Fibroblast of the aortic adventitia (primary cell): ENCODE measurements around the gene CHD6. TPM values are rescaled to one million over a fixed set of nuclear protein-coding genes. Genes with fewer than 3 reads are reported as not detected.
A peak's percentile ranks its signal among the peaks of the same experiment; 100 is the strongest.

Experiments used
- DNase-seq: peaks from one replicate; pipeline ENCODE4 v3.0.0-alpha.2; 2010; ENCODE audit warnings: low read depth
- H3K4me3 ChIP-seq: 2 replicates; pipeline ENCODE4 v1.5.1; 2011; ENCODE audit warnings: low read depth, mild to moderate bottlenecking, control low read depth, low read length, moderate library complexity
- total RNA-seq: library from RNA; depleted of rRNA; stranded (reverse); fragments of >200 nt; gene quantifications from 2 replicates; pipeline ENCODE4 v1.2.3, GENCODE V29; 2012; ENCODE audit warnings: low replicate concordance
- TF ChIP-seq, protein P1 (sequence below): IDR thresholded peaks from 2 replicates; pipeline ENCODE4 v1.5.1; 2011; ENCODE audit warnings: mild to moderate bottlenecking, low read length, control low read depth, inconsistent platforms; ENCODE audit not compliant: insufficient read depth

CHD6 gene
- total RNA-seq, 1 donor = 29.7 TPM

DNA sequence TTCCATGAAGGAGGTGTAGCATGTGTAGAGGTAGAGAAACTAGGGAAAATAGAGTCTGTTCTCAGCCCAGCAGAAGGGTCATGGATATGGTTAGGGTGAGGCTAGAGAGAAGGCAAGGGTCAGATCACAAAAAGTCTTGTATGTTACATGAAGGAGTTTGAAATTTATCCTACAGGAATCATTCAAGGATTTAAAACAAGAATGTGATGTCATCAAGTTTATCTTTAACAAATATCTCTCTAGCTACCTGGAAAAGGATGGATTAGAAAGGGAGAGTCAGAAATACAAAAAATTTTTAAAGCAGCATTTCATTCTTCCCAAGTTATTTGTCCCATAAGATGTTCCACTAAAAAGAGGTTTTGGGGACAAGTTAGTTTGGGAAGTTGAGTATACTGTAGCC lies 4.4 kb upstream of the CHD6 start:
- TF ChIP-seq, protein P1, sequence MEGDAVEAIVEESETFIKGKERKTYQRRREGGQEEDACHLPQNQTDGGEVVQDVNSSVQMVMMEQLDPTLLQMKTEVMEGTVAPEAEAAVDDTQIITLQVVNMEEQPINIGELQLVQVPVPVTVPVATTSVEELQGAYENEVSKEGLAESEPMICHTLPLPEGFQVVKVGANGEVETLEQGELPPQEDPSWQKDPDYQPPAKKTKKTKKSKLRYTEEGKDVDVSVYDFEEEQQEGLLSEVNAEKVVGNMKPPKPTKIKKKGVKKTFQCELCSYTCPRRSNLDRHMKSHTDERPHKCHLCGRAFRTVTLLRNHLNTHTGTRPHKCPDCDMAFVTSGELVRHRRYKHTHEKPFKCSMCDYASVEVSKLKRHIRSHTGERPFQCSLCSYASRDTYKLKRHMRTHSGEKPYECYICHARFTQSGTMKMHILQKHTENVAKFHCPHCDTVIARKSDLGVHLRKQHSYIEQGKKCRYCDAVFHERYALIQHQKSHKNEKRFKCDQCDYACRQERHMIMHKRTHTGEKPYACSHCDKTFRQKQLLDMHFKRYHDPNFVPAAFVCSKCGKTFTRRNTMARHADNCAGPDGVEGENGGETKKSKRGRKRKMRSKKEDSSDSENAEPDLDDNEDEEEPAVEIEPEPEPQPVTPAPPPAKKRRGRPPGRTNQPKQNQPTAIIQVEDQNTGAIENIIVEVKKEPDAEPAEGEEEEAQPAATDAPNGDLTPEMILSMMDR = no peak
- no peak overlapping the region for H3K4me3 ChIP-seq
- DNase-seq = no peak

DNA sequence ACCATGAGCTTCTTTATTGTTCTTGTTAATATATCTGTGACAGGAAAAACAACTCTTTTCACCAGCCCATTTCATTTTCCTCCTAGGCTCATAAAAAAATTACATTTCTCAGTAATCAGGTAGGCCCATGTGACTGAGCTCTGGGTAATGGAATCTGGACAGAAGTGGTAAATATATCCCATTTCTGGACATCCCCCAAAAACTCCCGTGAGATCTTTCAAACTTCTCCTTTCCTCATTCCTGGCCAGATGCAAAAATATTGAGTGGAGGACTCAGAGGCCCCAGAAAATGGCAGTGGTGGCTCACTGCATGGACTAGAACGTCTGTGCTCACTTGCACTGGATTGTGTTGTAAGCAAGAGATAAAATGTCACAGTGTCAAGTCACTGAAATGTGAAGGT lies 3.8 kb upstream of the CHD6 start:
- TF ChIP-seq, protein P1 = no peak
- no peak for DNase-seq
- no peak overlapping the region for H3K4me3 ChIP-seq

DNA sequence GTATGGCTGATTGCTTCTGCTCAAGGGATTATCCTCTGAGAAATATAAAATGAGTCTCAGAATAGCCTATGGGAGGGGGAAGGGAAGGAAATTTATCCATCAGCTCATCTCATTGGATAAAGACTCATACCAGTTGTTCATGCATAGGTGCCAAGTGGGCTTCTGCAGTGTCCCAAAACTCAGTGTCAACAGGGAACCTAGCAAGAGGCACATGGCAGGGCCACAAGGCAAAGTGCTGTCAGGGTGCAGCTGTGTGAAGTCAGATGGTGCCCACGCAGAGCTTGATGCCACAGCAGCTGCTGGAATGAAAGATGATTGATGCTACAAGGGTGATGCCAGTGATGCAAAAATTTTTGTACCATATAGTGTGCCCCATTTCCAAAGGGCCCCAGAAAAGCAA lies 3.2 kb upstream of the CHD6 start:
- no peak overlapping the region for H3K4me3 ChIP-seq

DNA sequence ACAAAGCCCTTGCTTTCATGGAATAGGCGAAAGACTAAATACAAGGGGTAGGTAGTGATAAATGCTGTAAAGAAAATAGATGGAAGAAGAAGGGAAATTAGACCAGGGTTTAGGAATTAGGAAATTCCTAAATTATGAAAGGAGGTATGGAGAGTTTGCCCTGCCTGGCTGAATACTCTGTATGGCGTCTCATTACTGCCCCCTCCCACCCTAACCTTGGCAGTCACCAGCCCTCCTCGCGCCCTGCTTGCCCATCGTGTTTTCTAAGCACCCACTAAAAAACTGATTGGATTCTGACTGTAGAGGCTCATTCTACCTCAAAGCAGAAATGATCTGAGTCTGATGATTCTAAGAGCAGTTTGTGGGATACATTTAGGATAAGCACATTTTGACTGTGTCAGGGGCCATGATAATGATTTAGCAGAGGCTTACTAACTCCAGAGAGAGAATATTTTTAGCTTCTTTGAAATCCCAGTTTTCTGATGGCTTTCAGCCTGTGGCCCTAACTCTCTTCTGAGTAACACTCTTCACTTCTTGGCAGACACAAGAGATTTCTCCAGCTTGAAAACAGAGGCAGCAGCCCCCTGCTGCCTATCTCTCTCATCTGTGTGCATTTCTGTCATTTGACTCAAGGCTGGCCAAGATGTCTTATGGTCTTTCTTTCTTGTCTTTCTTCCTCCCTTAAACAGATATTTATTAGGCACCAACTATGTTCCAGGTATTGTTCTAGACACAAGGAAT lies 1.4 kb upstream of the CHD6 start:
- TF ChIP-seq, protein P1 = no peak
- peak; percentile 46 for DNase-seq
- no peak overlapping the region for H3K4me3 ChIP-seq

More for the DNA sequence above, 3.2 kb upstream of the CHD6 start:
- no peak for DNase-seq
- TF ChIP-seq, protein P1 = no peak

DNA sequence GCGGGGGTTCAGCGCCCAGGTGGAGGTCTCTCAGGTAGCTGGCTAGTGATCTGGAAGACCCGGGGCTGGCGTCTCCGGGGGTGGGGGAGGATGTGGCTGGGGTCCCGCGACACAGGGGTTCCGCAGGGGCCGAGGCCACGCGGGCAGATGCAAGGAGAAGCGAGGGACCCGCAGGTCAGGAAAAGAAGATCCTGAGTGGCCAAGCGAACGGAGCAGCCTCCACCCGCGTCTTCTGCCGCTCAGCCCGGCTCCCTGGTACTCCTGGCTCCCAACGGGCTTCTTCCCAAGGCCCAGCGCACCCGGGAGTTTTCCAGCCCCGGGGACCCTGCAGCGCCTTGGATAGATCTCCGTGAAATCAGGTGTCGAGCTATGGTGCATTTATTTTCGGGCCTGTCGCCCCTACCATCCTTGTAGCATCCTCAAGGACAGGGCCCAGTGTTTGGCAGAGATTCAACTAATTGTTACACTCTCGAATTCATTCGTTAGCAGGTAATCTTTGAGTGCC lies 682 bp upstream of the CHD6 start:
- no peak for DNase-seq
- peak overlapping the region; percentile 78 for H3K4me3 ChIP-seq
- TF ChIP-seq, protein P1 = no peak

DNA sequence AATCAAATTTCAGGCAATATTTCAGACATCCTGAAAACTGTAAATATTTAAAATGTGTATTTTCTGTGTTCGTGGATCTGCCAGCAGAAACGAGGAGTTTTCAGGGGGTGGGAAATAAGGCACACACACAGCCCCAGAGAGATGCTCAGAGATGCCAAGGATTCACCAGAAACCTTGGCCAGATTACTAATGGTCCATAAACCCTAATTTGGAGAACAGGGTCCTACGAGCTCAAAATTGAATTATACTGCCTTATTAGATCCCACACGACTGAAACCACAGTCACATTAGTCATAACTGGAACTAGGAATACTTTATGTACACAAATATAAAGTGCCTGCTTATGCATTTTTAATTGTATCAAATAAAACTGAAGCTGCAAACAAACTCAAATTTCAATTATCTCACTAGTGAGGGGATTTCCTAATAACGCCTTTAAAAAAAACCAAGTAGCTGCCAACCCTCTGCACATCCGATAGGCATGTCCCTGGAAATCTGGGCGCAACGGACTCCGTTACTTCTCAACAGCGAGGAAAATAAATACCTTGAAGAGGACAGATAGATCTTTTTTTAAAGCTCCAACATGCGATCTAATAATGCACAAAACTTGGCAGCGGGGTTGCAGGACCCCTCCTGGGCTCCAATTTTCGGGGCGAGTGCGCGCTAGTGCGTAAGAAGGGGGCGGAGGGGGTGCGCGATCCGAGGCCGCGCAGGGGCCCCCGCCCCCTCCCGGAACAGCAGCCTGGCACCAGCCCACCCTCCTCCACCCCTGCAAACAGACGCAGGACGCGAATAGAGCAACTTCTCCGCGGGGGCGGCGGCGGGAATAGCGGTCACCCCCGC lies 897 bp downstream of the CHD6 start:
- peak overlapping the region; percentile 78 for H3K4me3 ChIP-seq
- TF ChIP-seq, protein P1 = no peak
- peak; percentile 49 for DNase-seq
